ENCODE data around the gene SLC16A9. TPM values are rescaled to one million over a fixed set of nuclear protein-coding genes. Genes with fewer than 3 reads are reported as not detected.

SLC16A9 gene
- polyA plus RNA-seq, 1 donor, result 43.4 TPM

- no peak for DNase-seq
Measured at GRCh38 chr10:59628965-59629364, 80.7 kb downstream of the SLC16A9 start.

- no peak for DNase-seq
Measured at GRCh38 chr10:59628456-59628855, 81.2 kb downstream of the SLC16A9 start.

GRCh38 chr10:59627366-59628018, 82.2 kb downstream of the SLC16A9 start:
- no peak for DNase-seq

GRCh38 chr10:59626523-59626869, 83.2 kb downstream of the SLC16A9 start:
- DNase-seq, result no peak

GRCh38 chr10:59625721-59626522, 83.7 kb downstream of the SLC16A9 start:
- DNase-seq, result peak; percentile 72

GRCh38 chr10:59624951-59625350, 84.7 kb downstream of the SLC16A9 start:
- no peak for DNase-seq

- DNase-seq, result no peak
Measured at GRCh38 chr10:59624136-59624535, 85.5 kb downstream of the SLC16A9 start.

GRCh38 chr10:59623133-59624121, 86.2 kb downstream of the SLC16A9 start:
- DNase-seq, result no peak

GRCh38 chr10:59622320-59623132, 87.1 kb downstream of the SLC16A9 start:
- DNase-seq, result peak; percentile 71

- no peak for DNase-seq
Measured at GRCh38 chr10:59621771-59622170, 87.9 kb downstream of the SLC16A9 start.

- DNase-seq, result no peak
Measured at GRCh38 chr10:59618666-59619065, 91.0 kb downstream of the SLC16A9 start.

GRCh38 chr10:59617996-59618395, 91.7 kb downstream of the SLC16A9 start:
- DNase-seq, result no peak

- no peak for DNase-seq
Measured at GRCh38 chr10:59611048-59611447, 98.6 kb downstream of the SLC16A9 start.

- no peak for DNase-seq
Measured at GRCh38 chr10:59607970-59608369, 101.7 kb downstream of the SLC16A9 start.

GRCh38 chr10:59606551-59606961, 103.1 kb downstream of the SLC16A9 start:
- DNase-seq, result no peak

GRCh38 chr10:59601985-59602384, 107.7 kb downstream of the SLC16A9 start:
- DNase-seq, result no peak

Other genes with a start within 250 kb of the SLC16A9 start
- 0.48 TPM for gene MRLN, start 43.6 kb upstream of the SLC16A9 start, polyA plus RNA-seq (ENCODE audit: insufficient read length)
- 48.2 TPM for gene CCDC6, start 196.7 kb upstream of the SLC16A9 start, polyA plus RNA-seq (ENCODE audit: insufficient read length)

Data from left kidney (tissue), 2 donors.